ENCODE measurements around the gene IRAG1.

IRAG1 gene

GRCh38 chr11:10650630-10651029 is 42.9 kb downstream of the IRAG1 start:
- no peak for DNase-seq (ENCODE audit: extremely low read depth in 1 of 2, low read depth in 1 of 2)

- no peak for DNase-seq (ENCODE audit: extremely low read depth in 1 of 2, low read depth in 1 of 2)
These were observed 43.4 kb downstream of the IRAG1 start for GRCh38 chr11:10650166-10650565.

GRCh38 chr11:10648871-10649270 is 44.7 kb downstream of the IRAG1 start:
- no peak for DNase-seq (ENCODE audit: extremely low read depth in 1 of 2, low read depth in 1 of 2)

- DNase-seq (ENCODE audit: extremely low read depth in 1 of 2, low read depth in 1 of 2) = no peak
These were observed 46.7 kb downstream of the IRAG1 start for GRCh38 chr11:10646681-10647355.

GRCh38 chr11:10646005-10646404 is 47.5 kb downstream of the IRAG1 start:
- no peak for DNase-seq (ENCODE audit: extremely low read depth in 1 of 2, low read depth in 1 of 2)

GRCh38 chr11:10645212-10645795 is 48.3 kb downstream of the IRAG1 start:
- no peak for DNase-seq (ENCODE audit: extremely low read depth in 1 of 2, low read depth in 1 of 2)
